ENCODE data around the gene PPP1R14C. TPM values are rescaled to one million over a fixed set of nuclear protein-coding genes. Genes with fewer than 3 reads are reported as not detected.

The PPP1R14C gene
- total and polyA plus RNA-seq, 2 donors (not counting 3 experiments of a cell fraction or from before 2014, with no cell fraction given) = not detected

DNA sequence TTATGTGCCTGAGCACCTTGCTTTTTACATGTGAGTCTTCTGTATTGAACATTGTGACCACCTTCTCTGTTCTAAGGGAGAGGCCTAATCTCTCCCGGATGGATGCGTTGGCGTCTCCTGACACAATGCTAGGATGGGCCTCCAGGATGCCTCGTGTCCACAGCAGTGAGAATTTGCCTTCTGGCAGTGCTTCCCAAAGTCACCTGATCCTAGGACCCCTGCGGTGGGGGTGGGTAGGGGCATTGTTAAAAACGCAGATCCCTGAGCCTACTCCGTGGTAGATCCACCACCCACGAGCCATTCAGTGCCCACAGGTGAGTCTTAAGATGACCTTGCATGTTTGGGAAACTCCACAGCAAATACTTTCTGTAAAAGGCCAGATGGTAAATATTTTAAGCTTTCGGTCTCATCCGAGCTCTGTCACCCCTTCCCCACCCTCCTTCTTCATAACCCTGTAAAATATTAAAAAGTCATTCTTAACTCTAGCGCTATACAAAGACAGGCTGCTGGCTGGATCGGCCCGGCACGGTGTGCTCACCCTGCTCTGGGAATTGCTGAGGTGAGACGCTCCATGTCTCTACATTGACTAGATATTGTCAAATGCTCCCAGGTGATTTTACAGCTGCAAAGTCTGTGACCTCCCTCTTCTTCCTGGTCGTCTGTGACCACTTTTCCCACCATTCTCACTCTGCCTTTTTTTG is 119.3 kb downstream of the PPP1R14C start:
- BruUV-seq (replicated peaks) = no TSS peak
- no peak overlapping the region for H3K4me3 ChIP-seq (replicated peaks in 1 of 3; ENCODE audit: insufficient read depth in 1 of 3, low read depth in 1 of 3, low read length in 3 of 3)
- no peak overlapping the region for H3K27ac ChIP-seq (ENCODE audit: insufficient read depth, low read depth, low read length)
- no peaks in the 10 kb centered on the region for H3K36me3 ChIP-seq (ENCODE audit: control insufficient read depth in 2 of 2, extremely low read depth in 1 of 2, insufficient read depth in 2 of 2, low read length in 2 of 2)
- FAIRE-seq (no peak), DNase-seq (ENCODE audit: low read depth, low spot score) (no peak)
- H3K9me1 ChIP-seq (replicated peaks; ENCODE audit: control insufficient read depth, extremely low read depth, insufficient read depth, low read length) = no peaks in the 10 kb centered on the region
- H3K4me2 ChIP-seq (ENCODE audit: insufficient read depth, low read length) = no peak overlapping the region
- ChIA-PET CTCF (interaction anchor here (1.1 kb wide), 1 partner anchor 10 kb away, joined by 3 read pairs; no protein-coding TSS in a partner anchor), POLR2A (no interaction called here)
- no peaks in the 10 kb centered on the region for H4K20me1 ChIP-seq (replicated peaks; ENCODE audit: control insufficient read depth, extremely low read depth, insufficient read depth, low read length)
- H3K9ac ChIP-seq (replicated peaks; ENCODE audit: extremely low read depth, insufficient read depth, low read length) = no peak overlapping the region
- no peaks in the 10 kb centered on the region for H3K9me3 ChIP-seq (replicated peaks; ENCODE audit: control insufficient read depth, insufficient read depth, low read length)
- no peak overlapping the region for H2AFZ ChIP-seq (ENCODE audit: low read depth, low read length)
- no peaks in the 10 kb centered on the region for H3K27me3 ChIP-seq (ENCODE audit: control insufficient read depth in 2 of 2, insufficient read depth in 2 of 2, low read length in 2 of 2)
- dilution Hi-C loops (cut with MboI; ENCODE audit: extremely low pct_ligation_motif_present, low sequenced_read_pairs) = no loop called here
- no peaks in the 10 kb centered on the region for H3K4me1 ChIP-seq (ENCODE audit: control insufficient read depth, extremely low read depth, insufficient read depth, low read length)
- intact Hi-C loops (cut with micrococcal nuclease) = no loop called here
- no peaks in the 10 kb centered on the region for H3K79me2 ChIP-seq (ENCODE audit: control insufficient read depth, insufficient read depth, low read length)
- TF ChIP-seq, protein P1, sequence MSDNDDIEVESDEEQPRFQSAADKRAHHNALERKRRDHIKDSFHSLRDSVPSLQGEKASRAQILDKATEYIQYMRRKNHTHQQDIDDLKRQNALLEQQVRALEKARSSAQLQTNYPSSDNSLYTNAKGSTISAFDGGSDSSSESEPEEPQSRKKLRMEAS (IDR thresholded peaks at IDR 0.05; ENCODE audit: insufficient read depth, insufficient read length) = no peak
- TF ChIP-seq EZH2 (IDR thresholded peaks at IDR 0.05; ENCODE audit: borderline replicate concordance, low read depth, low read length, severe bottlenecking) (no peak), POLR2A (IDR thresholded peaks at IDR 0.05; ENCODE audit: low read depth, low read length) (no peak), GATA2 (IDR thresholded peaks at IDR 0.05; ENCODE audit: insufficient read depth, insufficient read length, low read depth, low read length) (no peak)
- TF ChIP-seq, protein P2, sequence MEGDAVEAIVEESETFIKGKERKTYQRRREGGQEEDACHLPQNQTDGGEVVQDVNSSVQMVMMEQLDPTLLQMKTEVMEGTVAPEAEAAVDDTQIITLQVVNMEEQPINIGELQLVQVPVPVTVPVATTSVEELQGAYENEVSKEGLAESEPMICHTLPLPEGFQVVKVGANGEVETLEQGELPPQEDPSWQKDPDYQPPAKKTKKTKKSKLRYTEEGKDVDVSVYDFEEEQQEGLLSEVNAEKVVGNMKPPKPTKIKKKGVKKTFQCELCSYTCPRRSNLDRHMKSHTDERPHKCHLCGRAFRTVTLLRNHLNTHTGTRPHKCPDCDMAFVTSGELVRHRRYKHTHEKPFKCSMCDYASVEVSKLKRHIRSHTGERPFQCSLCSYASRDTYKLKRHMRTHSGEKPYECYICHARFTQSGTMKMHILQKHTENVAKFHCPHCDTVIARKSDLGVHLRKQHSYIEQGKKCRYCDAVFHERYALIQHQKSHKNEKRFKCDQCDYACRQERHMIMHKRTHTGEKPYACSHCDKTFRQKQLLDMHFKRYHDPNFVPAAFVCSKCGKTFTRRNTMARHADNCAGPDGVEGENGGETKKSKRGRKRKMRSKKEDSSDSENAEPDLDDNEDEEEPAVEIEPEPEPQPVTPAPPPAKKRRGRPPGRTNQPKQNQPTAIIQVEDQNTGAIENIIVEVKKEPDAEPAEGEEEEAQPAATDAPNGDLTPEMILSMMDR (IDR thresholded peaks at IDR 0.05; ENCODE audit: extremely low read depth in 1 of 2, insufficient read depth in 1 of 2, low read depth in 1 of 2, low read length in 2 of 2) = no peak

Measured in endothelial cell of umbilical vein (primary cell).